ENCODE data around the gene STK39. TPM values are rescaled to one million over a fixed set of nuclear protein-coding genes. Genes with fewer than 3 reads are reported as not detected.

STK39 gene
- total RNA-seq, 2 experiments from 2014 or later, result 33.4 to 34.8 TPM

- no peaks in the 10 kb centered on the region for H3K27me3 Mint-ChIP-seq (ENCODE audit: low read depth)
- POLR2A ChIA-PET, result no interaction called here
- no peak overlapping the region for H3K27ac Mint-ChIP-seq
- no peak for DNase-seq
- CTCF ChIA-PET, result interaction anchor here (1.1 to 2.5 kb wide), 3 partner anchors 9 to 14 kb away, joined by 3 to 6 read pairs (median 4); no protein-coding TSS in a partner anchor
- peaks cover 12% of the 10 kb centered on the region for H3K4me1 Mint-ChIP-seq (ENCODE audit: low read depth)
- H3K4me3 Mint-ChIP-seq, result no peak overlapping the region
- peaks cover 9% of the 10 kb centered on the region for H3K36me3 Mint-ChIP-seq (ENCODE audit: low read depth)
- H3K9me3 Mint-ChIP-seq (ENCODE audit: insufficient read depth), result no peaks in the 10 kb centered on the region
- ATAC-seq, result no peak
Measured at GRCh38 chr2:168146892-168147810, 100.2 kb downstream of the STK39 start.

- ATAC-seq, result no peak
- Mint-ChIP-seq H3K4me3 (no peak overlapping the region), H3K27ac (no peak overlapping the region), H3K36me3 (ENCODE audit: low read depth) (peaks cover 5% of the 10 kb centered on the region), H3K4me1 (ENCODE audit: low read depth) (peaks cover 12% of the 10 kb centered on the region), H3K9me3 (ENCODE audit: insufficient read depth) (no peaks in the 10 kb centered on the region), H3K27me3 (ENCODE audit: low read depth) (no peaks in the 10 kb centered on the region)
- ChIA-PET POLR2A (no interaction called here), CTCF (interaction anchor here (1.1 to 2.5 kb wide), 5 partner anchors 10 to 27 kb away, joined by 3 to 6 read pairs (median 4); no protein-coding TSS in a partner anchor)
- no peak for DNase-seq
Measured at GRCh38 chr2:168145426-168146310, 101.7 kb downstream of the STK39 start.

- CTCF ChIA-PET, result interaction anchor here (1.3 to 2.5 kb wide), 2 partner anchors 10 to 16 kb away, joined by 3 to 6 read pairs; no protein-coding TSS in a partner anchor
- POLR2A ChIA-PET, result no interaction called here
Measured at GRCh38 chr2:168145011-168145410, 102.4 kb downstream of the STK39 start.

GRCh38 chr2:168143813-168144212 is 103.6 kb downstream of the STK39 start:
- CTCF ChIA-PET, result no interaction called here
- no peak for ATAC-seq
- no peaks in the 10 kb centered on the region for H3K27me3 Mint-ChIP-seq (ENCODE audit: low read depth)

More at GRCh38 chr2:168145011-168145410, 102.4 kb downstream of the STK39 start:
- H3K4me3 Mint-ChIP-seq, result no peak overlapping the region
- no peaks in the 10 kb centered on the region for H3K27me3 Mint-ChIP-seq (ENCODE audit: low read depth)
- no peak for ATAC-seq
- peaks cover 10% of the 10 kb centered on the region for H3K4me1 Mint-ChIP-seq (ENCODE audit: low read depth)
- DNase-seq, result no peak
- H3K36me3 Mint-ChIP-seq (ENCODE audit: low read depth), result peaks cover 7% of the 10 kb centered on the region
- H3K27ac Mint-ChIP-seq, result no peak overlapping the region
- no peaks in the 10 kb centered on the region for H3K9me3 Mint-ChIP-seq (ENCODE audit: insufficient read depth)

GRCh38 chr2:168140892-168141291 is 106.5 kb downstream of the STK39 start:
- Mint-ChIP-seq H3K27ac (no peak overlapping the region), H3K4me3 (no peak overlapping the region), H3K36me3 (ENCODE audit: low read depth) (peaks cover 19% of the 10 kb centered on the region), H3K27me3 (ENCODE audit: low read depth) (no peaks in the 10 kb centered on the region), H3K9me3 (ENCODE audit: insufficient read depth) (no peaks in the 10 kb centered on the region), H3K4me1 (ENCODE audit: low read depth) (peaks cover 8% of the 10 kb centered on the region)
- CTCF ChIA-PET, result interaction anchor here (0.6 to 1.0 kb wide), 2 partner anchors 13 to 22 kb away, joined by 3 to 5 read pairs; no protein-coding TSS in a partner anchor
- POLR2A ChIA-PET, result no interaction called here
- ATAC-seq (no peak), DNase-seq (no peak)

More at GRCh38 chr2:168143813-168144212, 103.6 kb downstream of the STK39 start:
- no peaks in the 10 kb centered on the region for H3K9me3 Mint-ChIP-seq (ENCODE audit: insufficient read depth)
- POLR2A ChIA-PET, result interaction anchor here (0.6 kb wide), 1 partner anchor 8 kb away, joined by 5 read pairs; no protein-coding TSS in a partner anchor
- peaks cover 9% of the 10 kb centered on the region for H3K36me3 Mint-ChIP-seq (ENCODE audit: low read depth)
- no peak overlapping the region for H3K4me3 Mint-ChIP-seq
- no peaks in the 10 kb centered on the region for H3K4me1 Mint-ChIP-seq (ENCODE audit: low read depth)
- no peak for DNase-seq
- H3K27ac Mint-ChIP-seq, result no peak overlapping the region

GRCh38 chr2:168139852-168140251 is 107.5 kb downstream of the STK39 start:
- no peak overlapping the region for H3K27ac Mint-ChIP-seq
- ChIA-PET POLR2A (interaction anchor here (0.6 kb wide), 1 partner anchor 65 kb away, joined by 3 read pairs; no protein-coding TSS in a partner anchor), CTCF (no interaction called here)
- H3K4me1 Mint-ChIP-seq (ENCODE audit: low read depth), result peaks cover 8% of the 10 kb centered on the region
- peaks cover 27% of the 10 kb centered on the region for H3K36me3 Mint-ChIP-seq (ENCODE audit: low read depth)
- H3K4me3 Mint-ChIP-seq, result no peak overlapping the region
- no peak for ATAC-seq
- no peak for DNase-seq
- H3K9me3 Mint-ChIP-seq (ENCODE audit: insufficient read depth), result no peaks in the 10 kb centered on the region
- no peaks in the 10 kb centered on the region for H3K27me3 Mint-ChIP-seq (ENCODE audit: low read depth)

GRCh38 chr2:168138901-168139300 is 108.5 kb downstream of the STK39 start:
- Mint-ChIP-seq H3K27ac (no peak overlapping the region), H3K4me1 (ENCODE audit: low read depth) (peaks cover 8% of the 10 kb centered on the region), H3K36me3 (ENCODE audit: low read depth) (peaks cover 30% of the 10 kb centered on the region), H3K4me3 (no peak overlapping the region), H3K27me3 (ENCODE audit: low read depth) (no peaks in the 10 kb centered on the region), H3K9me3 (ENCODE audit: insufficient read depth) (no peaks in the 10 kb centered on the region)
- DNase-seq (no peak), ATAC-seq (no peak)
- ChIA-PET CTCF (interaction anchor here (1.8 kb wide), 1 partner anchor 198 kb away, joined by 14 read pairs; no protein-coding TSS in a partner anchor), POLR2A (no interaction called here)

GRCh38 chr2:168138374-168138773 is 109.0 kb downstream of the STK39 start:
- ATAC-seq (no peak), DNase-seq (no peak)
- CTCF ChIA-PET, result interaction anchor here (1.0 to 1.8 kb wide), 3 partner anchors 18 to 198 kb away, joined by 4 to 14 read pairs (median 4); no protein-coding TSS in a partner anchor
- Mint-ChIP-seq H3K4me3 (no peak overlapping the region), H3K4me1 (ENCODE audit: low read depth) (peaks cover 8% of the 10 kb centered on the region), H3K27ac (no peak overlapping the region), H3K36me3 (ENCODE audit: low read depth) (peaks cover 30% of the 10 kb centered on the region), H3K9me3 (ENCODE audit: insufficient read depth) (no peaks in the 10 kb centered on the region), H3K27me3 (ENCODE audit: low read depth) (no peaks in the 10 kb centered on the region)
- POLR2A ChIA-PET, result no interaction called here

- Mint-ChIP-seq H3K36me3 (ENCODE audit: low read depth) (peaks cover 34% of the 10 kb centered on the region), H3K4me1 (ENCODE audit: low read depth) (peaks cover 8% of the 10 kb centered on the region), H3K9me3 (ENCODE audit: insufficient read depth) (no peaks in the 10 kb centered on the region), H3K27me3 (ENCODE audit: low read depth) (no peaks in the 10 kb centered on the region), H3K27ac (no peak overlapping the region), H3K4me3 (no peak overlapping the region)
- DNase-seq, result no peak
- ChIA-PET POLR2A (no interaction called here), CTCF (interaction anchor here (0.9 to 1.8 kb wide), 5 partner anchors 18 to 199 kb away, joined by 3 to 14 read pairs (median 4); no protein-coding TSS in a partner anchor)
- no peak for ATAC-seq
Measured at GRCh38 chr2:168137510-168138180, 109.8 kb downstream of the STK39 start.

GRCh38 chr2:168136392-168136977 is 110.9 kb downstream of the STK39 start:
- Mint-ChIP-seq H3K27me3 (ENCODE audit: low read depth) (no peaks in the 10 kb centered on the region), H3K9me3 (ENCODE audit: insufficient read depth) (no peaks in the 10 kb centered on the region), H3K36me3 (ENCODE audit: low read depth) (peaks cover 39% of the 10 kb centered on the region), H3K27ac (no peak overlapping the region), H3K4me1 (ENCODE audit: low read depth) (peaks cover 8% of the 10 kb centered on the region), H3K4me3 (no peak overlapping the region)
- DNase-seq, result no peak
- POLR2A ChIA-PET, result no interaction called here
- CTCF ChIA-PET, result interaction anchor here (0.7 to 1.1 kb wide), 3 partner anchors 59 to 807 kb away, joined by 3 to 6 read pairs (median 3); no protein-coding TSS in a partner anchor
- ATAC-seq, result no peak

GRCh38 chr2:168135630-168136029 is 111.8 kb downstream of the STK39 start:
- no peaks in the 10 kb centered on the region for H3K27me3 Mint-ChIP-seq (ENCODE audit: low read depth)
- ATAC-seq (no peak), DNase-seq (no peak)
- no peak overlapping the region for H3K27ac Mint-ChIP-seq
- H3K36me3 Mint-ChIP-seq (ENCODE audit: low read depth), result peaks cover 43% of the 10 kb centered on the region
- no peaks in the 10 kb centered on the region for H3K9me3 Mint-ChIP-seq (ENCODE audit: insufficient read depth)
- no peak overlapping the region for H3K4me3 Mint-ChIP-seq
- POLR2A ChIA-PET, result no interaction called here
- peaks cover 8% of the 10 kb centered on the region for H3K4me1 Mint-ChIP-seq (ENCODE audit: low read depth)
- CTCF ChIA-PET, result interaction anchor here (0.7 to 1.3 kb wide), 5 partner anchors 11 to 808 kb away, joined by 3 to 7 read pairs (median 4); no protein-coding TSS in a partner anchor
